ENCODE measurements around the gene TMOD3.

TMOD3 gene

GRCh38 chr15:51912528-51912927, 83.1 kb downstream of the TMOD3 start:
- DNase-seq: no peak

- DNase-seq: peak; percentile 17 to 70
Measured at GRCh38 chr15:51917493-51917892, 88.0 kb downstream of the TMOD3 start.

DNA sequence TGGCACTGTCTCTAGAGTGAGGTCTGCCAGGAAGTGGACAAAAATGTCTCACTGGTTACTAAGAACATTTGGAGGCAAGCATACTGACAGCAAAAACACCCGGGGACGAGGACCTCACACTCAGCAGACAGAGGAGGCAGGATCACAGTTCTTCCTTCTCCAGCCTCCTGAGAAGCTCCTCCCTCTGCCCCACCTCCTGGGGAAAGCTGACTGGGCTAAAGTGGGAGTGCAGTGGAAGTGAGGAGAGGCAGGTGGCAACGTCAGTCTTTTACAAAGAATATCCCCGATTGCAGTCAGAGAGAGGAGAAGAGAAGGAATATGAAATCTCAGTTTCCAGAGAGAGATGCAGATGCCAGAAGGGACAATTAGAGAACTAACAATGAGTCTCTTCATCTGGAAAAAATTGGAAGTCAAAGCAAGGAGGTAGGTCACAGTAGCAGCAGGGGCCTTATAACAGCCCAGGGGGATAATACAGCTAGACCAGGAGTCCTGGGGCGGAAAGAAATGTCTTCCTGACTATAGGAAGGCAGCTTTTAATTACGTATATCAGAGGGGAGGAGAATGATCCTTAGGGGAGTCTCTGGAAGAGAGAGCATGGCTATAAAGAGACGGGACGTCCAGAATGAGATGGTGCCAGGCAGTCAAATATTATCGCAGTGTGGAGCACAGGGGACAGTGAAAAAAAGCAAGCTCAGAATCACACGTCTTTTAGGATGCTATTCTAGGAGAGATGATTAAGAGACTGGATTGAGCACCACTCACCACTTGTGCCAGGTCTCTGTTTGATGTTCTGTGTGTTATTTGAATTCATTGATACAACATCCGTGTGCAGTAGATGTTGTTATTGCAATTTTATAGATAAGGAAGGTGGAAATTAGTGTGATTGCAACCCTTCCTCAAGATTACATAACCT, 95.0 kb downstream of the TMOD3 start:
- DNase-seq: no peak

- no peak for DNase-seq
Measured at GRCh38 chr15:51926809-51927208, 97.4 kb downstream of the TMOD3 start.

DNA sequence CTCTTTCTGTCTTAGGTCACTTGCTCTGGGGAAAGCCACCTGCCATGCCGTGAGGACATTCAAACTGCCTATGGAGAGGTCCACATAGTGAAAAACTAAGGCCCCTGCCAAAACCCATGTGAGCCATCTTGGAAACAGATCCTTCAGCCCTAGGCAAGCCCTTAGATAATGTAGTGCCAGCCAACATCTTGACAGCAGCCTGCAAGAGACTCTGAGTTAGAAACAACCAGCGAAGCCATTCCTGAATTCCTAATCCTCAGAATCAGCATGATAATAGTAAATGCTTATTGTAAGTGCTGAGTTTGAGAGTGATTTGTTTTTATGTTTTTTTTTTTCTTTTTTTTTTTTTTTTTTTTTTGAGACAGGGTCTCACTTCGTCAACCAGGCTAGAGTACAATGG, 101.6 kb downstream of the TMOD3 start:
- DNase-seq: no peak

GRCh38 chr15:51931638-51932037, 102.2 kb downstream of the TMOD3 start:
- DNase-seq: no peak

GRCh38 chr15:51932161-51932560, 102.7 kb downstream of the TMOD3 start:
- no peak for DNase-seq

DNA sequence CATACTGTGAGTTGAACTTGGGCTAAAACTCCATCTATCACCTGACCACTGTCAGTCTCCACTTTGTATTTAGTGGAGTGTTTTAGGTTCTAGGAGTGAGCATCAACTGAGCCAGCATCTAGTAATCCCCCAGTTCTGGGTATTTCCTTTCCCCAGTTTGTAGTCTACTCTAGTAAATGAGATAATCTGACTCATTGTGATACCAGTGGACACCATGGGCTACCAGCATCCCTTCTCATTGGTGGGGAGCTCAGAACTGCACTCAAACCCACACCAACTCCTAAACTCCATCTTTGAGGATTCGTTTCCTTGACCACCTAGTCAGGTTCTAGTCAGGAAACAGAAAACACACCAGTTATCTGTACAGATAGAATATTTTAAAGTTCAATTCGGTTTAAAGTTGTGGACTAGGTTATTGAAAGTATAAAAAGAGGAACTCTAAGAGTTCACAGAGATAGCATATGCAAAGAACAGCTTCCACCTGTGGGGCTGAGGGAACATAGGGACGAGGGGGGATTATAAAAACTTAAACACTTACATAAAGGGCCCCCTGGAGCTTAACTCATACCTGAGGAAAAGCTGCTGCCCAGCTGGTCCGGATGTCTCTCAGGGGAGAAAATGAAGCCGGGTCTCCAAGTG, 106.1 kb downstream of the TMOD3 start:
- DNase-seq: peak; percentile 44 to 73

GRCh38 chr15:51936105-51936478, 106.6 kb downstream of the TMOD3 start:
- peak in 1 of 2 experiments; percentile 73 for DNase-seq

- DNase-seq: no peak
Measured at GRCh38 chr15:51938286-51938685, 108.8 kb downstream of the TMOD3 start.

DNA sequence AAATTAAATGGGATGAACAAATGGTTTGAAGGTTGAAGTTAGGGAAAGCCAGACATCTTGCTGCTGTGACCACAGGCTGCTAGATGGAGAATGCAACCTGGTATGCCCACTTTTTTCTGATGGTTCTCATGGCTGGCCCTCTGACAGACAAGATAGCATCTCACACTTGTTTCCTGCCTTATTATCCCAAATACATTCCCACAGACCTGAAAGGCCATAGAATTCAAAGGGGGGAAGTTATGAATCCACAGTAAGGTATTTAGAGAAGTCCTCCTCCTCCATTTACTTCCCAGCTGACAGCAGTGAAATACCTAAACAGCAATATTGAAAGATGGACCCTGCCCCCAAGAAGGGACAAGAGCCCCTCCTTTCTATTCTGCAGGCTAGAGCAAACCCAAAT, 109.8 kb downstream of the TMOD3 start:
- no peak for DNase-seq

- no peak for DNase-seq
Measured at GRCh38 chr15:51947124-51947523, 117.7 kb downstream of the TMOD3 start.

DNA sequence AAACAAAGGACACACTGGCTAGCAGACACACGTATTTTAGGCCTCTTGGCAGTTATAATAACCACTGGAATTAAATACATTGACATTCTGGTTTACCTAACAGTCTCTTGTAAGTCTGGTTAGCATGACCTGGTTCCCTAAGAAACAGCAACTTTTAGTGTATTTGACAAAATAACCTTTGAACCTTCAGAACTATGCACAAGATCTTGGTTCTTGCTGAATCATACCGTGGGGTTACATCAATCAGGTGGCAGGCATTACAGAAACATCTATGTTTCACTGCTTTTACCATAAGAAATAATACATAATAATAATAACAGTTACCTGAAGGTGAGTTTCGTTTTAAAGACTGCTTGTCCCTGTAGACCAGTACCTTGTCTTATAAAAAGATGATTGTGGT, 123.4 kb downstream of the TMOD3 start:
- DNase-seq: no peak

GRCh38 chr15:51955504-51955903, 126.1 kb downstream of the TMOD3 start:
- no peak for DNase-seq

All from NCI-H524 (cell line).